H1 (cell line): ENCODE data around the gene RALGAPA2.

Experiments used
- RAD21 ChIP-seq, 2 experiments: IDR thresholded peaks in 1 of 2; conservative IDR thresholded peaks in 1 of 2; 2 replicates each; pipeline ENCODE4 v1.6.1; 2011; ENCODE audit warnings: low read depth in 2 of 2, low read length in 2 of 2, improper control_type of control experiment in 1 of 2, inconsistent platforms in 1 of 2, mild to moderate bottlenecking in 1 of 2, moderate library complexity in 1 of 2
- TF ChIP-seq, protein P1 (sequence below), 3 experiments: IDR thresholded peaks; 1 replicate in 2 of 3; 2 replicates in 1 of 3; pipeline versions ENCODE4 v1.5.1 to v1.6.1; 2011; ENCODE audit warnings: low read length in 3 of 3, mild to moderate bottlenecking in 3 of 3, inconsistent platforms in 2 of 3, low read depth in 1 of 3, moderate library complexity in 1 of 3; ENCODE audit not compliant: insufficient read depth in 1 of 3; ENCODE audit errors: control extremely low read depth in 1 of 3

DNA sequence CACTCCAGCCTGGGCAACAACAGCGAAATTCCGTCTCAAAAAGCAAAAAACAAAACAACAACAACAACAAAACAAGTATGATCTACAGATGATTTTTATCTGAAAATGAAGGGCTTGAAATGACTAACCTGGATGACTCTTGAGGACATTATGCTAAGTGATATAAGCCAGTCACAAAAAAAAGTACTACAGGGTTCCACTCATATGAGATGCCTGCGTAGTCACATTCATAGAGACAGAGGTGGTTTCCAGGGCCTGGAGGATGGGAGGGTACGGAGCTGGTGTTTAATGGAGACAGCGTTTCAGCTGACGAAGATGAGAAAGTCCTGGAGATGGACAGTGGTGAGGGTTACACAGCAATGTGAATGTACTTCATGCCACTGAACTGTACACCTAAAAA, 352.8 kb downstream of the RALGAPA2 start:
- TF ChIP-seq RAD21 (IDR thresholded peaks at IDR 0.05 in 1 of 2, conservative IDR thresholded peaks at IDR 0.05 in 1 of 2; ENCODE audit: low read depth in 2 of 2, low read length in 2 of 2), result no peak
- TF ChIP-seq, protein P1, sequence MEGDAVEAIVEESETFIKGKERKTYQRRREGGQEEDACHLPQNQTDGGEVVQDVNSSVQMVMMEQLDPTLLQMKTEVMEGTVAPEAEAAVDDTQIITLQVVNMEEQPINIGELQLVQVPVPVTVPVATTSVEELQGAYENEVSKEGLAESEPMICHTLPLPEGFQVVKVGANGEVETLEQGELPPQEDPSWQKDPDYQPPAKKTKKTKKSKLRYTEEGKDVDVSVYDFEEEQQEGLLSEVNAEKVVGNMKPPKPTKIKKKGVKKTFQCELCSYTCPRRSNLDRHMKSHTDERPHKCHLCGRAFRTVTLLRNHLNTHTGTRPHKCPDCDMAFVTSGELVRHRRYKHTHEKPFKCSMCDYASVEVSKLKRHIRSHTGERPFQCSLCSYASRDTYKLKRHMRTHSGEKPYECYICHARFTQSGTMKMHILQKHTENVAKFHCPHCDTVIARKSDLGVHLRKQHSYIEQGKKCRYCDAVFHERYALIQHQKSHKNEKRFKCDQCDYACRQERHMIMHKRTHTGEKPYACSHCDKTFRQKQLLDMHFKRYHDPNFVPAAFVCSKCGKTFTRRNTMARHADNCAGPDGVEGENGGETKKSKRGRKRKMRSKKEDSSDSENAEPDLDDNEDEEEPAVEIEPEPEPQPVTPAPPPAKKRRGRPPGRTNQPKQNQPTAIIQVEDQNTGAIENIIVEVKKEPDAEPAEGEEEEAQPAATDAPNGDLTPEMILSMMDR (IDR thresholded peaks at IDR 0.05; ENCODE audit: control extremely low read depth in 1 of 3, insufficient read depth in 1 of 3, low read depth in 1 of 3, low read length in 3 of 3), result no peak
